Measurements from ENCODE around the gene NDUFA8. TPM values are rescaled to one million over a fixed set of nuclear protein-coding genes. Genes with fewer than 3 reads are reported as not detected.

NDUFA8 gene
- polyA plus RNA-seq, 1 donor (not counting 4 experiments of a cell fraction or from before 2014, with no cell fraction given): 105 TPM

GRCh38 chr9:122202111-122202510 lies 42.5 kb upstream of the NDUFA8 start:
- no peaks in the 10 kb centered on the region for H3K9me1 ChIP-seq (ENCODE audit: control insufficient read depth, extremely low read depth, insufficient read depth, low read length)
- H3K4me3 ChIP-seq (ENCODE audit: control insufficient read depth in 2 of 3, extremely low read depth in 1 of 3, insufficient read depth in 2 of 3, low read depth in 1 of 3, low read length in 3 of 3): no peak overlapping the region
- H3K4me2 ChIP-seq (ENCODE audit: control insufficient read depth, extremely low read depth, insufficient read depth, low read depth, low read length): no peak overlapping the region
- no peaks in the 10 kb centered on the region for H3K36me3 ChIP-seq (ENCODE audit: control insufficient read depth in 2 of 2, extremely low read depth in 1 of 2, insufficient read depth in 2 of 2, low read length in 2 of 2)
- dilution Hi-C loops (cut with MboI; ENCODE audit: extremely low pct_ligation_motif_present, low sequenced_read_pairs): no loop called here
- H3K9me3 ChIP-seq (ENCODE audit: control insufficient read depth, low read depth, low read length): no peaks in the 10 kb centered on the region
- H3K27ac ChIP-seq (ENCODE audit: control insufficient read depth, insufficient read depth, low read length): no peak overlapping the region
- H3K79me2 ChIP-seq (ENCODE audit: control insufficient read depth, insufficient read depth, low read length): no peaks in the 10 kb centered on the region
- no peak overlapping the region for H2AFZ ChIP-seq (ENCODE audit: control insufficient read depth, low read length)
- peaks cover 23% of the 10 kb centered on the region for H3K27me3 ChIP-seq (ENCODE audit: control insufficient read depth, extremely low read depth, insufficient read depth, low read length)
- DNase-seq (ENCODE audit: low read depth, low spot score) (no peak), FAIRE-seq (no peak)
- no peaks in the 10 kb centered on the region for H4K20me1 ChIP-seq (ENCODE audit: control insufficient read depth, extremely low read depth, insufficient read depth, low read length)
- H3K9ac ChIP-seq (ENCODE audit: control insufficient read depth, extremely low read depth, insufficient read depth, low read length): no peak overlapping the region
- TF ChIP-seq EZH2 (IDR thresholded peaks at IDR 0.05; ENCODE audit: low read length) (no peak), CTCF (optimal IDR thresholded peaks at IDR 0.05 in 1 of 3, IDR thresholded peaks at IDR 0.05 in 1 of 3, conservative IDR thresholded peaks at IDR 0.05 in 1 of 3; ENCODE audit: extremely low read depth in 1 of 3, insufficient read depth in 2 of 3, low read length in 3 of 3) (no peak)
- no peaks in the 10 kb centered on the region for H3K4me1 ChIP-seq (ENCODE audit: control insufficient read depth, extremely low read depth, insufficient read depth, low read length)

- TF ChIP-seq EZH2 (IDR thresholded peaks at IDR 0.05; ENCODE audit: low read length) (no peak), CTCF (optimal IDR thresholded peaks at IDR 0.05 in 1 of 3, IDR thresholded peaks at IDR 0.05 in 1 of 3, conservative IDR thresholded peaks at IDR 0.05 in 1 of 3; ENCODE audit: extremely low read depth in 1 of 3, insufficient read depth in 2 of 3, low read length in 3 of 3) (no peak)
- FAIRE-seq: no peak
Observed at GRCh38 chr9:122201641-122202040, 42.1 kb upstream of the NDUFA8 start.

More at GRCh38 chr9:122201641-122202040, 42.1 kb upstream of the NDUFA8 start:
- peaks cover 22% of the 10 kb centered on the region for H3K27me3 ChIP-seq (ENCODE audit: control insufficient read depth, extremely low read depth, insufficient read depth, low read length)
- H3K9ac ChIP-seq (ENCODE audit: control insufficient read depth, extremely low read depth, insufficient read depth, low read length): no peak overlapping the region
- no peaks in the 10 kb centered on the region for H3K9me1 ChIP-seq (ENCODE audit: control insufficient read depth, extremely low read depth, insufficient read depth, low read length)
- no peaks in the 10 kb centered on the region for H3K36me3 ChIP-seq (ENCODE audit: control insufficient read depth in 2 of 2, extremely low read depth in 1 of 2, insufficient read depth in 2 of 2, low read length in 2 of 2)
- DNase-seq (ENCODE audit: low read depth, low spot score): no peak
- no peaks in the 10 kb centered on the region for H4K20me1 ChIP-seq (ENCODE audit: control insufficient read depth, extremely low read depth, insufficient read depth, low read length)
- dilution Hi-C loops (cut with MboI; ENCODE audit: extremely low pct_ligation_motif_present, low sequenced_read_pairs): no loop called here
- H3K79me2 ChIP-seq (ENCODE audit: control insufficient read depth, insufficient read depth, low read length): no peaks in the 10 kb centered on the region
- H3K9me3 ChIP-seq (ENCODE audit: control insufficient read depth, low read depth, low read length): no peaks in the 10 kb centered on the region
- no peak overlapping the region for H3K4me2 ChIP-seq (ENCODE audit: control insufficient read depth, extremely low read depth, insufficient read depth, low read depth, low read length)
- no peak overlapping the region for H3K4me3 ChIP-seq (ENCODE audit: control insufficient read depth in 2 of 3, extremely low read depth in 1 of 3, insufficient read depth in 2 of 3, low read depth in 1 of 3, low read length in 3 of 3)
- H3K27ac ChIP-seq (ENCODE audit: control insufficient read depth, insufficient read depth, low read length): no peak overlapping the region
- no peak overlapping the region for H2AFZ ChIP-seq (ENCODE audit: control insufficient read depth, low read length)
- H3K4me1 ChIP-seq (ENCODE audit: control insufficient read depth, extremely low read depth, insufficient read depth, low read length): no peaks in the 10 kb centered on the region
